Pancreas (tissue), 10 donors: Measurements from ENCODE around the gene PEX14. TPM values are rescaled to one million over a fixed set of nuclear protein-coding genes. Genes with fewer than 3 reads are reported as not detected.

Experiments
- ATAC-seq, 4 donors: fragments of 200-7000 bp; cut with Tn5 transposase; one replicate each; pipeline versions ENCODE4 v1.8.0 to v1.9.1; 2020; ENCODE audit warnings: mild to moderate bottlenecking in 4 of 4, moderate library complexity in 4 of 4
- DNase-seq, 6 donors: peaks; one replicate each; pipeline ENCODE4 v3.0.0-alpha.2; 2020
- FAIRE-seq: peaks from 2 replicates; lab custom pipeline; 2012; peaks lifted over from hg19 to GRCh38; lab: Jason Lieb, UNC
- H3K27ac ChIP-seq, 4 donors: fragments of 200-600 bp; sonication (generic); 1 replicate in 3 of 4; 2 replicates in 1 of 4; pipeline versions ENCODE4 v1.5.0 to v1.8.0; 2020
- H3K27me3 ChIP-seq, 4 donors: fragments of 200-600 bp; one replicate each; pipeline ENCODE4 v1.8.0; 2021
- H3K36me3 ChIP-seq, 3 donors: fragments of 200-600 bp; sonication (generic) in 1 of 3; one replicate each; pipeline versions ENCODE4 v1.5.0 to v1.8.0; 2020 to 2021
- H3K4me1 ChIP-seq, 3 donors: fragments of 200-600 bp; one replicate each; pipeline ENCODE4 v1.8.0; 2021
- H3K4me3 ChIP-seq, 4 donors: fragments of 200-600 bp; sonication (generic) in 2 of 4; one replicate each; pipeline versions ENCODE4 v1.5.0 to v1.8.0; 2020 to 2021
- H3K9me3 ChIP-seq, 4 donors: fragments of 200-600 bp; one replicate each; pipeline ENCODE4 v1.8.0; 2021
- CTCF ChIP-seq, 4 donors: fragments of 200-600 bp; sonication (generic) in 3 of 4; IDR thresholded peaks; one replicate each; pipeline versions ENCODE4 v1.5.0 to v1.8.0; 2021; ENCODE audit warnings: antibody characterized with exemption in 4 of 4
- WGBS, 2 donors: extraction: QIAGEN DNeasy Blood & Tissue Kit; methylation state at CpG; one replicate each; pipeline ENCODE4 v1.1.7; 2013; 5-methylcytosine and 5-hydroxymethylcytosine counted together
- intact Hi-C, 3 donors: fragments of 100-400 bp; cut with DNase I; formaldehyde crosslinking; loops; one replicate each; pipeline versions ENCODE4 v1.11.1 to v1.14.2; 2022
- polyA plus RNA-seq, 2 donors: library from polyadenylated mRNA; stranded (reverse); fragments of 200-250 nt; gene quantifications; one replicate each; pipeline ENCODE4 v1.2.3, GENCODE V29; 2013
- total RNA-seq, 6 donors: library from RNA; stranded (reverse); fragmentation: NEBNext Ultra II Directional in 4 of 6; extraction: Animal tissue kit (Norgen Biotek cat#: 25700) in 4 of 6; gene quantifications; one replicate each; pipeline versions ENCODE4 v1.2.1 to v1.2.4, GENCODE V29; 2021 to 2023
- donor health status: healthy with polysubstance abuse.
- donor health status: DM: no; HTN: no; CAD: no; lungs with moderate emphysema.
- donor health status: DM: no; HTN: no; CAD: no.
- donor health status: control.
- donor health status: control.
- donor health status: Bipolar disorder and iron deficiency.
- donor health status: DM: yes; HTN: yes; CAD: no.
- donor health status: DM: no; HTN: no; CAD: no.
- donor health status: DM: no; HTN: no; CAD: no.
- donor health status: DM: yes; HTN: yes; CAD: no.

The PEX14 gene
- total and polyA plus RNA-seq, 8 donors = 6.0 to 12.8 (median 8.2) TPM

GRCh38 chr1:10631811-10632593, 157.3 kb downstream of the PEX14 start:
- Histone ChIP-seq H3K4me3 (no peak overlapping the region), H3K27ac (peak overlapping the region in 1 of 4 donors; percentile 17), H3K36me3 (no peaks in the 10 kb centered on the region), H3K27me3 (no peaks in the 10 kb centered on the region), H3K4me1 (peaks cover 0 to 3% (median 0%) of the 10 kb centered on the region in 3 donors), H3K9me3 (no peaks in the 10 kb centered on the region)
- WGBS, 2 donors = 68 to 75% methylated on average over 14 of the region's 14 CpGs
- FAIRE-seq = no peak
- peak in 1 of 6 donors; percentile 53 for DNase-seq
- ATAC-seq = peak in 2 of 4 donors; percentile 3 to 38
- intact Hi-C loops = no loop called here
- no peak for TF ChIP-seq CTCF (IDR thresholded peaks at IDR 0.05)

GRCh38 chr1:10632691-10633090, 157.9 kb downstream of the PEX14 start:
- ATAC-seq = no peak
- no peak overlapping the region for H3K27ac ChIP-seq
- no peaks in the 10 kb centered on the region for H3K9me3 ChIP-seq
- 87 to 93% methylated on average over 14 of the region's 14 CpGs for WGBS, 2 donors
- no peaks in the 10 kb centered on the region for H3K36me3 ChIP-seq
- no peak for TF ChIP-seq CTCF (IDR thresholded peaks at IDR 0.05)
- H3K4me1 ChIP-seq = peaks cover 0 to 3% (median 0%) of the 10 kb centered on the region in 3 donors
- H3K27me3 ChIP-seq = no peaks in the 10 kb centered on the region
- no peak overlapping the region for H3K4me3 ChIP-seq
- intact Hi-C loops = no loop called here
- FAIRE-seq = no peak
- peak in 2 of 6 donors; percentile 51 to 59 for DNase-seq

GRCh38 chr1:10633416-10633815, 158.7 kb downstream of the PEX14 start:
- TF ChIP-seq CTCF (IDR thresholded peaks at IDR 0.05) = no peak
- Histone ChIP-seq H3K4me1 (peaks cover 0 to 3% (median 0%) of the 10 kb centered on the region in 3 donors), H3K9me3 (no peaks in the 10 kb centered on the region), H3K27ac (no peak overlapping the region), H3K36me3 (peaks cover 0 to 3% (median 0%) of the 10 kb centered on the region in 3 donors), H3K4me3 (no peak overlapping the region), H3K27me3 (no peaks in the 10 kb centered on the region)
- ATAC-seq = no peak
- WGBS, 2 donors = 95 to 98% methylated on average over 10 of the region's 10 CpGs
- intact Hi-C loops = no loop called here
- DNase-seq = peak in 2 of 6 donors; percentile 40 to 62
- no peak for FAIRE-seq

GRCh38 chr1:10634075-10634427, 159.3 kb downstream of the PEX14 start:
- Histone ChIP-seq H3K27me3 (no peaks in the 10 kb centered on the region), H3K27ac (no peak overlapping the region), H3K4me1 (peaks cover 0 to under 1% (median 0%) of the 10 kb centered on the region in 3 donors), H3K4me3 (no peak overlapping the region), H3K36me3 (peaks cover 0 to 5% (median 0%) of the 10 kb centered on the region in 3 donors), H3K9me3 (no peaks in the 10 kb centered on the region)
- DNase-seq (no peak), FAIRE-seq (no peak), ATAC-seq (peak in 1 of 4 donors; percentile 7)
- no peak for TF ChIP-seq CTCF (IDR thresholded peaks at IDR 0.05)
- WGBS, 2 donors = 91 to 96% methylated on average over 7 to 8 of the region's 8 CpGs
- intact Hi-C loops = no loop called here
